ENCODE results near the gene TTC12. TPM values are rescaled to one million over a fixed set of nuclear protein-coding genes. Genes with fewer than 3 reads are reported as not detected.

Gene TTC12
- total and polyA plus RNA-seq, 2 of the 4 experiments (the other 2 are of a cell fraction), result 10.0 to 14.7 TPM

GRCh38 chr11:113271551-113272245, 42.7 kb upstream of the TTC12 start:
- no peak overlapping the region for H3K56ac ChIP-seq (ENCODE audit: extremely low read depth, insufficient read depth, low read length)
- no peak overlapping the region for H2AFZ ChIP-seq (replicated peaks; ENCODE audit: low read length, poor library complexity)
- H2BK120ac ChIP-seq (ENCODE audit: low read depth, low read length), result no peak overlapping the region
- no peak overlapping the region for H3K4ac ChIP-seq (ENCODE audit: low read depth, low read length)
- no CpG with 5 or more reads among the region's 14 CpGs for WGBS, 2 experiments (ENCODE audit: extremely low coverage in 2 of 2, insufficient read length in 1 of 2)
- intact Hi-C loops (cut with micrococcal nuclease) (no loop called here), in situ Hi-C loops (cut with MboI; ENCODE audit: low sequenced_read_pairs) (no loop called here), dilution Hi-C loops (cut with HindIII; ENCODE audit: low sequenced_read_pairs, unreplicated experiment) (no loop called here)
- H2AK5ac ChIP-seq (ENCODE audit: low read depth, low read length), result no peak overlapping the region
- no peaks in the 10 kb centered on the region for H3K4me1 ChIP-seq (ENCODE audit: control insufficient read depth, insufficient read depth, low read length)
- no peak overlapping the region for H4K8ac ChIP-seq (ENCODE audit: low read depth in 2 of 2, low read length in 2 of 2)
- no peak overlapping the region for H3K4me3 ChIP-seq (ENCODE audit: insufficient read depth, low read depth, low read length)
- H3K27me3 ChIP-seq (ENCODE audit: control insufficient read depth, insufficient read depth, low read length), result no peaks in the 10 kb centered on the region; the same call in 1 of the 2 replicates
- POLR2A ChIA-PET (ENCODE audit: unreplicated experiment), result no interaction called here
- H3K18ac ChIP-seq (ENCODE audit: low read depth, low read length), result no peak overlapping the region
- TF ChIP-seq POLR2A (IDR thresholded peaks at IDR 0.05; ENCODE audit: low read depth, low read length) (no peak), RFX5 (IDR thresholded peaks at IDR 0.05; ENCODE audit: low read depth, low read length) (no peak), MXI1 (IDR thresholded peaks at IDR 0.05; ENCODE audit: borderline replicate concordance, low read depth, low read length) (no peak), ELK1 (IDR thresholded peaks at IDR 0.05; ENCODE audit: borderline replicate concordance, low read depth, low read length) (no peak), FOS (IDR thresholded peaks at IDR 0.05; ENCODE audit: low read depth, low read length) (no peak), RCOR1 (IDR thresholded peaks at IDR 0.05; ENCODE audit: insufficient replicate concordance, low read length) (no peak), BHLHE40 (IDR thresholded peaks at IDR 0.05; ENCODE audit: low read depth, low read length) (no peak), SMC3 (IDR thresholded peaks at IDR 0.05; ENCODE audit: low read depth, low read length) (no peak), CTCF (conservative IDR thresholded peaks at IDR 0.05; ENCODE audit: low read depth, low read length) (no peak), CEBPB (IDR thresholded peaks at IDR 0.05; ENCODE audit: low read depth, low read length) (no peak), RAD21 (IDR thresholded peaks at IDR 0.05; ENCODE audit: low read length) (no peak), MAZ (IDR thresholded peaks at IDR 0.05; ENCODE audit: borderline replicate concordance, low read depth, low read length) (no peak)
- H2BK15ac ChIP-seq (ENCODE audit: low read depth, low read length), result no peak overlapping the region
- H3K9me1 ChIP-seq (ENCODE audit: insufficient read depth, low read length), result no peaks in the 10 kb centered on the region
- no peak overlapping the region for H3K23ac ChIP-seq (ENCODE audit: low read depth, low read length)
- H3K9me3 ChIP-seq (ENCODE audit: control insufficient read depth, insufficient read depth, low read length), result no peaks in the 10 kb centered on the region
- H4K20me1 ChIP-seq (ENCODE audit: insufficient read depth, low read length), result no peaks in the 10 kb centered on the region; the same call in 1 of the 2 replicates
- no peaks in the 10 kb centered on the region for H3K36me3 ChIP-seq (ENCODE audit: control insufficient read depth, insufficient read depth, low read length)
- no peaks in the 10 kb centered on the region for H3K79me1 ChIP-seq (ENCODE audit: low read depth in 1 of 2, low read length in 2 of 2)
- ATAC-seq (ENCODE audit: low read depth) (no peak), DNase-seq (no peak)
- no peak overlapping the region for H2AK9ac ChIP-seq (replicated peaks; ENCODE audit: low read depth, low read length, poor library complexity)
- CTCF ChIA-PET, result interaction anchor here (0.8 kb wide), 1 partner anchor 991 kb away, joined by 3 read pairs; no protein-coding TSS in a partner anchor
- H4K5ac ChIP-seq (ENCODE audit: low read depth, low read length), result no peak overlapping the region
- H4K91ac ChIP-seq (ENCODE audit: insufficient read depth, low read depth, low read length), result no peak overlapping the region
- no peak overlapping the region for H2BK5ac ChIP-seq (ENCODE audit: low read depth, low read length, poor library complexity, severe bottlenecking)
- H2BK20ac ChIP-seq (ENCODE audit: low read depth, low read length), result no peak overlapping the region
- no peak overlapping the region for H3K4me2 ChIP-seq (ENCODE audit: low read depth, low read length)
- no peak overlapping the region for H3K27ac ChIP-seq (ENCODE audit: insufficient read depth, low read length)
- BruUV-seq (replicated peaks), result no TSS peak
- H3K9ac ChIP-seq (ENCODE audit: low read depth, low read length), result no peak overlapping the region
- H3K14ac ChIP-seq (replicated peaks; ENCODE audit: low read depth, low read length), result no peak overlapping the region

Measured in IMR-90 (cell line).